HG03039 (cell line): ENCODE results near the gene CNTNAP2.
"Not testable (repeated sequence)": the region's sequence is repeated elsewhere in the genome, so short reads cannot be mapped to it uniquely, and the experiment has no call there.

Experiments
- ATAC-seq: cut with Tn5 transposase; IDR thresholded peaks from one replicate; pipeline ENCODE4 v1.9.1; 2021; ENCODE audit warnings: mild to moderate bottlenecking, moderate library complexity; ENCODE audit not compliant: unreplicated experiment

Gene CNTNAP2

GRCh38 chr7:148436571-148436970 is 2320.0 kb downstream of the CNTNAP2 start:
- ATAC-seq = peak; percentile 71

DNA sequence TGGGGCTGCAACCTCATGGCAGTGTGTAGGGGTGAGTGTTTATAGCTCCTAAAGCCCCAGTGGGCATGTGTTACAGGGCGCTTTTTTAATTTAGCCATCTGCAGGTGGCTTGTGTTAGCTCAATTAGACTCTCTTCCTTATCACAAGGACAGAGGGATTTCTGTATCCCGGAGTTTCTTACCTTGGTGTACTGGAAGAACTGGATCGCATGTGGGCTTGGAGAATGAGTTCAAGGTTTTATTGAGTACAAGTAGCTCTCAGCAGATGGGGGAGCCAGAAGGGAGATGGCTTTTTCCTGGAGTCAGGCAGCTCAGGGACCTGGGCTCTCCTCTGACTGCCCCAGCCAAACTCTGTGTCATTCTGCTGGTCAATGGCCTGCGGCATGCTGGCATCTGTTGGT is 2320.4 kb downstream of the CNTNAP2 start:
- ATAC-seq = no peak

DNA sequence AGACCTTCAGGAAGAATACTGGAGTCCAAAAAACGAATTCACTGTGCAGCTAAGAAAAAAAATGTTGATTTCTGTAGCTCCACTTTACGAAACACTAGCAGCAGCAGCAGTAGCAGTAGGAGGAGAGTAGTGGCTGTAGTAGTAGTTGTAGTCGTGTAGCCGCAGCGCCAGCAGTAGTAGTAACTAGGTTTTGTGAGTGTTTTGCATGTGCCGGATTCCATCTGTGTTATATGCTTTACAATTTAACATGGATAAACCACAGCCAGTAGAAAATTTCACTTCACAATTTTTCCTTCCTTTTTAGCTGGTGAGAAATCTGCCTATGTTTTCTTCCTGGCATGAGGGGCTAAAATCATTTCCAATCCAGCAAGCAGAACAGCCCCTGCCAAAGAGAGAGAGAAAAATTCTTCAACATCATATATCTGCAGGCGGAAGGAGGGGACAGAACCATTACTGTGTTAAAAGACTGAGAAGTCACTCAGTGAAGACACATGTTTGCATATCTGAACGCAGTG is 2325.6 kb downstream of the CNTNAP2 start:
- ATAC-seq = no peak

DNA sequence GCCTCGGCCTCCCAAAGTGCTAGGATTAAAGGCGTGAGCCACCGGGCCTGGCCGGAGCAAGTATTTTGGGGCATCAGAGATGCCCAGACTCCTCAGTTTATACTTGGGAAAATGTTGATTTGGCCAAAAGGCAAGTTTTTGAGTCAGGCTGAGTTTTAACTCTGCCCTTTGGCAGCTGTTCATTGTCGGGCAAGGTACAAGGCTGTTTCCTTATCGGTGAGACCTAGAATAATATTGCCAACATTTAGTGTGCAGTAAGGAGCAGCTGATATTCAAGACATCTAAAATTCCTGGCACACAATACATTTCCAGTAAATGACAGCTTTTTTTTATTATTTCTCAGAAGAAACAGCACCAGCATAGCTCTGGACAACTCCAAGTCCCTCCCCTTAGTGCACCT is 2326.3 kb downstream of the CNTNAP2 start:
- no peak for ATAC-seq

DNA sequence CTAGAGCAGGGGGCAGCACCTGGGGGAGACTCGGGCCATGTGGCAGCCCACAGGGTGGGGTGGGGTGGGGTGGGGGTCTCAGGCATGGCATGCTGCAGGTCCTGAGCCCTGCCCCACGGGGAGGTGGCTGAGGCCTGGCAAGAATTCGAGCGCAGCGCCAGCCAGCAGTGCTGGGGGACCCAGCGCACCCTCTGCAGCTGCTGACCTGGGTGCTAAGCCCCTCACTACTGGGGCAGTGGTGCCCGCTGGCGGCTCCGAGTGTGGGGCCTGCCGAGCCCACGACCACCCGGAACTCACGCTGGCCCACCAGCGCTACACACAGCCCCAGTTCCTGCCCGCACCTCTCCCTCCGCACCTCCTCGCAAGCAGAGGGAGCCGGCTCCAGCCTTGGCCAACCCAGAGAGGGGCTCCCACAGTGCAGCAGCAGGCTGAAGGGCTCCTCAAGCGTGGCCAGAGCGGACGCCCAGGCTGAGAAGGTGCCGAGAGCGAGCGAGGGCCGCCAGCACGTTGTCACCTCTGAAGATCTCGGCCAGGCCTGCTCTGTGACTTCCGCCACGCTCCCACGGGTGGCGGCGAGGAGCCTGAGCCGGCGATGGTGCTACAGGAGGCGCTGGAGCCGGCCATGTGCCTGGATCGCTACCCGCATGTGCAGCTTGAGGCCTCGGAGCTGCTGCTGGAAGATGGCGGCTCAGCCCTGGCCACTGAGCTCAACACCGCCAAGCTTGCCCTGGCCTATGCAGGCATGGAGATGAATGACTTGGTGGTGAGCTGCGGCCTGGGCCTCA is 2328.9 kb downstream of the CNTNAP2 start:
- ATAC-seq = no peak

DNA sequence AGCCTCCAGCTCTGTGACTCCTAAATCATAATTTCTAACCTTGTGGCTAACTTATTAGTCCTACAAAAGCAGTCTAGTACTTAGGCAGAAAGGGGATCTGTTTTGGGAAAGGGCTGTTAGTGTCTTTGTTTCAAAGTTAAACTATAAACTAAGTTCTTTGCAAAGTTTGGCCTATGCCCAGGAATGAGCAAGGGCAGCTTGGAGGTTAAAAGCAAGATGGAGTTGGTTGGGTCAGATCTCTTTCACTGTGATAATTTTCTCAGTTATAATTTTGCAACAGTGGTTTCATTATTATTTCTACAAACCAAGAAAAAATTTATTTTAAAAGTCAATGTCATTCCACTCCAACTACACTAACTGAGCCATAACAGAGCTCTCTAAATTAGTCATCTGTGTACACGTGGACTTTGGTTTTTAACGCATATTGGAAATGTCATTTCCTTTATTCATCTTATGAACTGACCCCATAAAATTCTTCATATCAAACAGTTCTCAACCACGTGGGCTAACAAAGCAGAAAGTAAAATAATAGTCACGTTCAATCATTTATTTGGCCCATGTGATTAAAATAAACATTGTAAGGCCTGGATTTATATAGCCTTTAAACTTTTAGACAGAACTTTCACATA is 2330.7 kb downstream of the CNTNAP2 start:
- ATAC-seq = peak; percentile 91

DNA sequence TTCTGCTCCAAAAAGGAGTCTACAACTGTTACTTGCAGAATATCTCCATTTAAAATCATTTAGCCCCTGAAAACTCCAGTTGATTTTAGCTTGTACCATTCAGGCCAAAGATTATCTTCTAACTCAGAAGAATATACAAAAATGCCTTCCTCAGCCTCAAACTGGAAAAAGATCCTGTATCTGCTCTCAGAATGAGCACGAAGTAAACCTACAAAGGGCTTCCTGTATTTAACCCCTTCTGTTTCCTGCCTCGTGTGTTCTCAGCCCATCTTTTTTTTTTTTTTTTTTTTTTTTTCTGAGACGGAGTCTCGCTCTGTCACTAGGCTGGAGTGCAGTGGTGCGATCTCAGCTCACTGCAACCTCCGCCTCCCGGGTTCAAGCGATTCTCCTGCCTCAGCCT is 2334.9 kb downstream of the CNTNAP2 start:
- ATAC-seq = not testable (repeated sequence)

- ATAC-seq = no peak
Measured at GRCh38 chr7:148456351-148456750, 2339.8 kb downstream of the CNTNAP2 start.

DNA sequence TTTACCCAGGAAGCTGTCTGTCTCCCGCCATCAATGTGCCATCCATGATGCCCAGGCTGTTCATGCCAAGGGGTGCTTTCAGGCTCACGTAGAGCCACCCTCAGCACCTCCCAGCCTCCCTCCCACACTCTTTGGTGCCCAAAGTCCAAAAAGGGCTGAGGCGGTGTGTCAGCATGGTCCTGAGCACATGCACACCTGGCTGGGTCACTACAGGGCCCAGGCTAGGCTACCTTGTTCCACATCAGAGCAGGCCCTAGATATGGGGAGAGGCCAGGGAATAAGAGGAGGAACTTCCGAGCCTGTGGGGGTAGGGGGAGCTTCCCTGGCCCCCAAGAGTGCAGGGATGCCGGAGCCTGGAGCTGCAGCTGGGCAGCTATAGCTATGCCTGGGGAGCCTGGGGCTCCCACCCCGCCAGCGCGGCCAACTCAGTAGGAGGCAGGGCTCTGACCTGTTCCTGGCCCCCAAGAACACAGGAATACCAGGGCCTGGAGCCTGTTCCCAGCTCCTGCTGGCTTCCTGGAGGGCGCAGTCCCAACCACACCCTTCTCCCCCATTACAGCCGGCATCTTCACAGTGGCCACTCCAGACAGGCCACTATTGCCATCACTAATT is 2340.8 kb downstream of the CNTNAP2 start:
- no peak for ATAC-seq

- ATAC-seq = no peak
Measured at GRCh38 chr7:148458263-148458662, 2341.7 kb downstream of the CNTNAP2 start.

DNA sequence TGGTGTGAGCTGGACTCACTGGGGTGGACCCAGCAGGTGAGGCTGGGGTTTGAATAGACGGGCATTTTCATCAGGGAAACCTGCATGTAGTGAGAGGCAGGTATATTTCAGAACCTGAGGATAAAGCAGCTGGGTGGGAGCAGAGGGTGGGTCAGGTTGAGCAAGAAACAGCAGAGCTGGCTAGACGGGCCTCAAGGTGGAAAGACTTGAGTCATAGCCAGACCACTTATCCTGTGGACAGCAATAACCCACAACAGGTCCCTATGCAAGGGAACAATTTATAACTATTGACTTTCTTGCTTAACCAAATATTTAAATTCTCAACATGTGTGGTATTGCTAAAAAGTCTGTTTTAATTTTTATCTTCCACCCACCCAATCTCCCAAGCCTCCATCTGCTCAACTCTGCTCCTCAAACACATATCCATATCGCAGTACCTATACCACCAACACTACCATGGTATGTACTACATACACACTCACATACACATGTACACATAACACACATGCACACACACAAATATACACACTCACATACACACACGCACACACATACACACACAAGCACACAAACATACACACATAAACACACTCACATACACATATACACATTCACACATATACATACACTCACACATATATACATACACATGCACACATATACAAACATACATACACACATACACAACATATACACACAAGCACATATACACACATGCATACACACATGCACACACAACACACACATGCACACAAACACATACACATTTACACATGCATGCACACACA is 2345.0 kb downstream of the CNTNAP2 start:
- ATAC-seq = no peak

DNA sequence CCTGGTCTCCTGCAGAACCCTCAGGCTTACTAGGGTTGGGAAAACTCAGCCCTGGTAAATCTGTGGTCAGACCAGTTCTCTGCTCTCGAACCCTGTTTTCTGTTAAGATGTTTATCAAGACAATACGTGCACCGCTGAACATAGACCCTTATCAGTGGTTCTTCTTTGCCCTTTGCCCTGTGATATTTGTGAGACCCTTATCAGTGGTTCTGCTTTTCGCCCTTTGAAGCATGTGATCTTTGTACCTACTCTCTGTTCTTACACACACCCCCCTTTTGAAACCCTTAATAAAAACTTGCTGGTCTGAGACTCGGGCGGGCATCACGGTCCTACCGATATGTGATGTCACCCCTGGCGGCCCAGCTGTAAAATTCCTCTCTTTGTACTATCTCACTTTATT is 2346.2 kb downstream of the CNTNAP2 start:
- ATAC-seq = not testable (repeated sequence)

DNA sequence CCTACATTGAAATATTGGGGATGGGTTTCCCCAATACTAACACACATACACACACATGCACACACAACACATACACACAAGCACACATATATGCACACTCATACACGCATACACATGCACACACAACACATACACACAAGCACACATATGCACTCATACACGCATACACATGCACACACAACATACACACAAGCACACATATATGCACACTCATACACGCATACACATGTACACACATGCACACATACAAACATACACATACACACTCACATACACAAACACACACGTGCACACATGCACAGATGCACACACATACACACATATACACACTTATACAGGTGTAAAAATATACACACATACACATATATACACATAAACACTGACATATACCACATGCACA is 2346.6 kb downstream of the CNTNAP2 start:
- ATAC-seq = no peak

DNA sequence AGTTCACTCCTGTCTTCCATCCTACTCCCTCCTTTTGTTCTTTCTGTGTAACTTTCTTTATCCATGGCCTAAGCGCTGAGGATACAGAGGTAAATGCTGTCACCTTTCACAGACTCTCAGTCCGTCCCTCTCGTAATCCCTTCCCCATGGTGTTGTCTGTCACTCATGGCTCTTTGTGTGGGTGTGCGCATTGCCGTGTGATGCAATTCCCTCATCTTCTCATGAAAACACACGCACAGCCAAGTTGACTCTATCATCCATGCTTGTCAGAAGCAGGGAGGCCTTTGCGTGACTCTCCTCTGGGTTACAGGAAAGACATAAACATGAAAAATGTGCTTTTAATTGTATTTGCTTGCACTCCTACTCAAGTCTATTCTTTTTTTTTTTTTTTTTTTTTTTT is 2348.3 kb downstream of the CNTNAP2 start:
- ATAC-seq = no peak

- ATAC-seq = not testable (repeated sequence)
Measured at GRCh38 chr7:148465441-148465840, 2348.8 kb downstream of the CNTNAP2 start.

DNA sequence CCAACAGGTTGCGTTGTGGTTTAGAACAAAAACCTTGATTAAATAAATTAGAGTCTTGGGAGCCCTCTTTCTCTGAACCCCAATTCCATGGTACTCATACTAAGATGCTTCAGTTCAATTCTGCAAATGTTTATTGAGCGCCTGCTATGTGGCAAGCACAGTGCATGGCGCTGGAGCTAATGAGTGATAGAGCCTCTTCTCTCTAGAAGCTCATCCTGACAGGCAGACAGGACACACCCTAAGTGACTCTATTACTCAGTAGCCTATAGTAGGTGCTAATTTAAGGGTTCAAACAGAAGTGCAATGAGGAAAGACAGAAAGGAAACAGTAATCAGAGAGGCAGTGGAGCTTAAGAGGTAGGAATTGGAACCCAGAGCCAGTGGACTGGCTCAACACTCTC is 2349.5 kb downstream of the CNTNAP2 start:
- ATAC-seq = no peak

DNA sequence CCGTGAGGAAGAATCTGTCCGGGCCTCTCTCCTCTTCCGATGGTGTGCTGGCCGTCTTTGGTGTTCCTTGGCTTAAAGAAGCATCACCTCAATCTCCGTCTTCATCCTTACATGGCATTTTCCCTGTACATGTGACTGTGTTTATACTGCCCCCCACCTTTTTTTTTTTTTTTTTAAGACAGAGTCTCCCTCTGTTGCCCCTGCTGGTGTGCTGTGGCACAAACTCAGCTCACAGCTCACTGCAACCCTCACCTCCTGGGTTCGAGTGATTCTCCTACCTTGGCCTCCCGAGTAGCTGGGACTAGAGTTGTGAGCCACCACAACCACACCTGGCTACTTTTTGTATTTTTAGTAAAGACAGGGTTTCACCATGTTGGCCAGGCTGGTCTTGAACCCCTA is 2352.1 kb downstream of the CNTNAP2 start:
- no peak for ATAC-seq
